ENCODE results near the gene MAX. TPM values are rescaled to one million over a fixed set of nuclear protein-coding genes. Genes with fewer than 3 reads are reported as not detected.
A peak's percentile ranks its signal among the peaks of the same experiment; 100 is the strongest.

The MAX gene
- polyA plus RNA-seq, 4 donors: 42.9 to 127 (median 71.0) TPM

DNA sequence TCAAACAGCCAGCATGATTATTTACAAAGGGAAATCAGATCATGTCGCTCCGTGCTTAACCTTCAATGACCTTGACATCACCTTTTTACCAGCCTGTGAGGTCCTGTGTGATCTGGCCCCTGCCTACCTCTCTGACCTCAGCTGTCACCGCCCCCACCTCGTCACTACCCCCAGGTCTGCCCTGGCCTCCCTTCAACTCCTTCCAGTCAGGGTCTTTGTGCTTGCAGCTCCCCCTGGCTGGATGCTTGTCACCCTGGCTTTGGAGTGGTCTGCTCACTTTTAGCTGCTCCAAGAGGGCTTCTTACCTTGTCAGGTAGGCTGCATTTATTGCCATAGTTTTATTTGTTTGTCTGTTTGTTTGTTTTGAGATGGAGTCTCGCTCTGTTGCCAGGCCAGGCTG lies 8.2 kb upstream of the MAX start:
- Histone ChIP-seq H3K4me1 (ENCODE audit: control insufficient read depth in 3 of 3, insufficient read depth in 2 of 3, low read depth in 1 of 3, low read length in 2 of 3) (no peaks in the 10 kb centered on the region), H3K36me3 (ENCODE audit: control insufficient read depth in 3 of 3, insufficient read depth in 2 of 3, low read depth in 1 of 3, low read length in 3 of 3) (no peaks in the 10 kb centered on the region), H3K4me3 (ENCODE audit: low read depth in 1 of 3, low read length in 3 of 3) (no peak overlapping the region), H3K27me3 (ENCODE audit: control insufficient read depth in 3 of 3, insufficient read depth in 3 of 3, low read length in 3 of 3) (no peaks in the 10 kb centered on the region), H3K9me3 (ENCODE audit: control insufficient read depth in 2 of 2, insufficient read depth in 1 of 2, low read depth in 1 of 2, low read length in 1 of 2) (no peaks in the 10 kb centered on the region), H3K27ac (ENCODE audit: low read depth in 1 of 3, low read length in 2 of 3) (no peak overlapping the region)
- DNase-seq: no peak
- no peak for FAIRE-seq
- WGBS, 3 donors: 71 to 85% (median 83%) methylated on average over 5 of the region's 5 CpGs

GRCh38 chr14:65109357-65109756 lies 7.0 kb upstream of the MAX start:
- DNase-seq (no peak), FAIRE-seq (no peak)
- Histone ChIP-seq H3K27me3 (ENCODE audit: control insufficient read depth in 3 of 3, insufficient read depth in 3 of 3, low read length in 3 of 3) (no peaks in the 10 kb centered on the region), H3K27ac (ENCODE audit: low read depth in 1 of 3, low read length in 2 of 3) (no peak overlapping the region), H3K36me3 (ENCODE audit: control insufficient read depth in 3 of 3, insufficient read depth in 2 of 3, low read depth in 1 of 3, low read length in 3 of 3) (no peaks in the 10 kb centered on the region), H3K4me3 (ENCODE audit: low read depth in 1 of 3, low read length in 3 of 3) (no peak overlapping the region), H3K4me1 (ENCODE audit: control insufficient read depth in 3 of 3, insufficient read depth in 2 of 3, low read depth in 1 of 3, low read length in 2 of 3) (peaks cover 0 to 1% (median 0%) of the 10 kb centered on the region in 3 donors), H3K9me3 (ENCODE audit: control insufficient read depth in 2 of 2, insufficient read depth in 1 of 2, low read depth in 1 of 2, low read length in 1 of 2) (no peaks in the 10 kb centered on the region)
- WGBS, 3 donors: 83 to 86% (median 84%) methylated on average over 4 of the region's 4 CpGs

GRCh38 chr14:65107200-65107599 lies 4.9 kb upstream of the MAX start:
- H3K27ac ChIP-seq (ENCODE audit: low read depth in 1 of 3, low read length in 2 of 3): no peak overlapping the region
- H3K27me3 ChIP-seq (ENCODE audit: control insufficient read depth in 3 of 3, insufficient read depth in 3 of 3, low read length in 3 of 3): no peaks in the 10 kb centered on the region
- no peak overlapping the region for H3K4me3 ChIP-seq (ENCODE audit: low read depth in 1 of 3, low read length in 3 of 3)
- peaks cover 0 to 4% (median 3%) of the 10 kb centered on the region in 3 donors for H3K4me1 ChIP-seq (ENCODE audit: control insufficient read depth in 3 of 3, insufficient read depth in 2 of 3, low read depth in 1 of 3, low read length in 2 of 3)
- DNase-seq (no peak), FAIRE-seq (no peak)
- H3K36me3 ChIP-seq (ENCODE audit: control insufficient read depth in 3 of 3, insufficient read depth in 2 of 3, low read depth in 1 of 3, low read length in 3 of 3): no peaks in the 10 kb centered on the region
- 71 to 92% (median 84%) methylated on average over 1 of the region's 1 CpG for WGBS, 3 donors
- no peaks in the 10 kb centered on the region for H3K9me3 ChIP-seq (ENCODE audit: control insufficient read depth in 2 of 2, insufficient read depth in 1 of 2, low read depth in 1 of 2, low read length in 1 of 2)

GRCh38 chr14:65106736-65107135 lies 4.4 kb upstream of the MAX start:
- Histone ChIP-seq H3K27ac (ENCODE audit: low read depth in 1 of 3, low read length in 2 of 3) (no peak overlapping the region), H3K27me3 (ENCODE audit: control insufficient read depth in 3 of 3, insufficient read depth in 3 of 3, low read length in 3 of 3) (no peaks in the 10 kb centered on the region), H3K4me3 (ENCODE audit: low read depth in 1 of 3, low read length in 3 of 3) (no peak overlapping the region), H3K36me3 (ENCODE audit: control insufficient read depth in 3 of 3, insufficient read depth in 2 of 3, low read depth in 1 of 3, low read length in 3 of 3) (no peaks in the 10 kb centered on the region), H3K9me3 (ENCODE audit: control insufficient read depth in 2 of 2, insufficient read depth in 1 of 2, low read depth in 1 of 2, low read length in 1 of 2) (no peaks in the 10 kb centered on the region), H3K4me1 (ENCODE audit: control insufficient read depth in 3 of 3, insufficient read depth in 2 of 3, low read depth in 1 of 3, low read length in 2 of 3) (peaks cover 0 to 4% (median 3%) of the 10 kb centered on the region in 3 donors)
- WGBS, 3 donors: 55 to 59% (median 57%) methylated on average over 1 of the region's 1 CpG
- FAIRE-seq (no peak), DNase-seq (no peak)

DNA sequence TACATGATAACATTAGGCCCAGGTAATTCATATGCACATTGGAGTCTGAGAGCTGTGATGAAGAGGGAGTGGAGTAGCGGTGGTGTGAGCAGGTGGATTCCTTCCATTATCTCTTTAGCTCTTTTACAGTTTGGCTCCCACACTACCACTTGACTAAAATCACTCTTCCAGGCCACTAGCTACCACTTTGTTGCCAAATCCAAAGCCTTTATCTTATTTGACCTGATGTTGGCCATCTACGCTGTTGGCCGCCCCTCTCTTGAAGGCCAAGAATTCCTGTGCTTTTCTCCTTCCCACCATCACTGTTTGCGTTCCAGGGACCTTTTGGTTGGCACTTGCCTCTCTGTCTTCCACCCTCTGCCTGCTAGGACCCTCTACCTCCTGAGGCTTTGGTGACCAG lies 4.0 kb upstream of the MAX start:
- H3K4me3 ChIP-seq (ENCODE audit: low read depth in 1 of 3, low read length in 3 of 3): no peak overlapping the region
- no peak for DNase-seq
- no peaks in the 10 kb centered on the region for H3K27me3 ChIP-seq (ENCODE audit: control insufficient read depth in 3 of 3, insufficient read depth in 3 of 3, low read length in 3 of 3)
- H3K4me1 ChIP-seq (ENCODE audit: control insufficient read depth in 3 of 3, insufficient read depth in 2 of 3, low read depth in 1 of 3, low read length in 2 of 3): peaks cover 0 to 4% (median 3%) of the 10 kb centered on the region in 3 donors
- H3K27ac ChIP-seq (ENCODE audit: low read depth in 1 of 3, low read length in 2 of 3): no peak overlapping the region
- no peaks in the 10 kb centered on the region for H3K9me3 ChIP-seq (ENCODE audit: control insufficient read depth in 2 of 2, insufficient read depth in 1 of 2, low read depth in 1 of 2, low read length in 1 of 2)
- no peak for FAIRE-seq
- 89 to 97% (median 94%) methylated on average over 4 of the region's 4 CpGs for WGBS, 3 donors
- H3K36me3 ChIP-seq (ENCODE audit: control insufficient read depth in 3 of 3, insufficient read depth in 2 of 3, low read depth in 1 of 3, low read length in 3 of 3): no peaks in the 10 kb centered on the region

DNA sequence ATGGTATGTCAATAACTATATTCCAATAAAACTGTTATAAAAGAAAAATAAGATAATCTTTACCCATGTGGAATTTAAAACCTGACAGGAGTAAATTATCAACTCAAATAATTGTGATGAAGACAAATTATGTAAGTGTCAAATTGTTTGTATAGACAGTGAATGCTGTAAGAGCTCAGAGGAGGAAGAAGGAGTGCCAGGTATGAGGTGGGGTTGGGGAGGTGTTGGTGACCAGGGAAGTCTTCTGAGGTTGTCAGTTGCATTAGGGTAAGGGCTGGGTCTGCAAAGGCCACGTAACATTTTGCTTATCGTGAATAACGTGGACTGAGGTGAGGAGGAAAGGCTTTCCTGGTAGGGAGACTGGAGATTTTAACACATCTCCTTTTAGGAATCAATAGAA lies 2.5 kb upstream of the MAX start:
- Histone ChIP-seq H3K27me3 (ENCODE audit: control insufficient read depth in 3 of 3, insufficient read depth in 3 of 3, low read length in 3 of 3) (no peaks in the 10 kb centered on the region), H3K4me3 (ENCODE audit: low read depth in 1 of 3, low read length in 3 of 3) (no peak overlapping the region), H3K4me1 (ENCODE audit: control insufficient read depth in 3 of 3, insufficient read depth in 2 of 3, low read depth in 1 of 3, low read length in 2 of 3) (peaks cover 0 to 5% (median 4%) of the 10 kb centered on the region in 3 donors), H3K27ac (ENCODE audit: low read depth in 1 of 3, low read length in 2 of 3) (no peak overlapping the region), H3K36me3 (ENCODE audit: control insufficient read depth in 3 of 3, insufficient read depth in 2 of 3, low read depth in 1 of 3, low read length in 3 of 3) (no peaks in the 10 kb centered on the region), H3K9me3 (ENCODE audit: control insufficient read depth in 2 of 2, insufficient read depth in 1 of 2, low read depth in 1 of 2, low read length in 1 of 2) (no peaks in the 10 kb centered on the region)
- DNase-seq (peak in 1 of 2 donors; percentile 54), FAIRE-seq (no peak)
- 24 to 75% (median 33%) methylated on average over 3 of the region's 3 CpGs for WGBS, 3 donors

GRCh38 chr14:65103150-65103760 lies 938 bp upstream of the MAX start:
- Histone ChIP-seq H3K27ac (ENCODE audit: low read depth in 1 of 3, low read length in 2 of 3) (peak overlapping the region; percentile 6 to 81 (median 22)), H3K36me3 (ENCODE audit: control insufficient read depth in 3 of 3, insufficient read depth in 2 of 3, low read depth in 1 of 3, low read length in 3 of 3) (no peaks in the 10 kb centered on the region), H3K27me3 (ENCODE audit: control insufficient read depth in 3 of 3, insufficient read depth in 3 of 3, low read length in 3 of 3) (no peaks in the 10 kb centered on the region), H3K4me3 (ENCODE audit: low read depth in 1 of 3, low read length in 3 of 3) (peak overlapping the region; percentile 20 to 82 (median 44)), H3K4me1 (ENCODE audit: control insufficient read depth in 3 of 3, insufficient read depth in 2 of 3, low read depth in 1 of 3, low read length in 2 of 3) (peaks cover under 1 to 5% (median 5%) of the 10 kb centered on the region in 3 donors), H3K9me3 (ENCODE audit: control insufficient read depth in 2 of 2, insufficient read depth in 1 of 2, low read depth in 1 of 2, low read length in 1 of 2) (no peaks in the 10 kb centered on the region)
- WGBS, 3 donors: 9 to 10% (median 9%) methylated on average over 21 to 22 of the region's 22 CpGs
- FAIRE-seq (no peak), DNase-seq (no peak)

DNA sequence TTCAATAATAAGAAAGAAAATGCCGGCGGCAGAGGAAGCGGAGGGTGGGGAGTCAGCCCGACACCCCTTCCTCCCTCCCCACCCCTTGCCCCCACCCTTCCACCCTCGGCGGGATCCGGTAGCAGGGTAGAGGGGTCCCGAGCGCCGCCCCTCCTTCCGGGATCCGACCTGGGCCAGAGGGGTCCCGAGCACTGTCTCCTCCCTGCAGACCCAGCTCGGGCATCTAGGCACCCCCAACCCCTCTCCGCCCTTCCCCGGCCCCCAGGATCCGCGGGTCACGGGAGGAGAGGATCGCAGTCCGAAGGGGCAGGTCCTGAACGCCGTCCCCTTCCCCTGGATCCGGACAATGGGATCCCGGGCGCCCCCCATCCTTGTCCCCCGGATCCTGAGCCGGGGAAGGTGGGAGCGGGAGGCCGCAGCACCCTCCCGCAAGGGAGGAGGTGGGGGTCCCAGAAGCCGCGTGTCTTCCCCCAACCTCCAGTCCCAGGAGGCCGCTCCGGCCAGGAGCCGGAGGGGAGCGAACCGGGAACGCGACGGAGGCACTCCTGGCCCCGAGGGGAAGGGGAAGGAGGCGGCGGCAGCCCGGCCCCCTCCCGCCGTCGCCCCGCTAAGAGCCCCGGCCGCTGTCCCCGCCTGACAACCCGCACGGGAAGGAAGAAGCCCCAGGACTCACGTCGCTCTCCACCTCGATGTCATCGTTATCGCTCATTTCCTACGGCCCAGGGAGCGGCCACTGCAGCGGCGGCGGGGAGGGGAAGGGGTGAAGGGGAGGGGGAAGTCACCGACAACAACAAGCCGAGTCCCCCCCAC lies 481 bp downstream of the MAX start:
- Histone ChIP-seq H3K9me3 (ENCODE audit: control insufficient read depth in 2 of 2, insufficient read depth in 1 of 2, low read depth in 1 of 2, low read length in 1 of 2) (no peaks in the 10 kb centered on the region), H3K27ac (ENCODE audit: low read depth in 1 of 3, low read length in 2 of 3) (peak overlapping the region; percentile 86 to 98 (median 97)), H3K4me1 (ENCODE audit: control insufficient read depth in 3 of 3, insufficient read depth in 2 of 3, low read depth in 1 of 3, low read length in 2 of 3) (peaks cover 6 to 13% (median 10%) of the 10 kb centered on the region in 3 donors), H3K4me3 (ENCODE audit: low read depth in 1 of 3, low read length in 3 of 3) (peak overlapping the region; percentile 92 to 99 (median 94)), H3K36me3 (ENCODE audit: control insufficient read depth in 3 of 3, insufficient read depth in 2 of 3, low read depth in 1 of 3, low read length in 3 of 3) (peaks cover 0 to under 1% (median 0%) of the 10 kb centered on the region in 3 donors), H3K27me3 (ENCODE audit: control insufficient read depth in 3 of 3, insufficient read depth in 3 of 3, low read length in 3 of 3) (no peaks in the 10 kb centered on the region)
- WGBS, 3 donors: 0 to 1% (median 0%) methylated on average over 33 to 66 of the region's 66 CpGs
- DNase-seq: peak in 1 of 2 donors; percentile 20
- no peak for FAIRE-seq
